K562 (cell line): ENCODE data around the gene LASP1. TPM values are rescaled to one million over a fixed set of nuclear protein-coding genes. Genes with fewer than 3 reads are reported as not detected.

ENCODE experiments used
- CHAMP1 ChIP-seq: fragments of 450-650 bp; IDR thresholded peaks from 2 replicates; pipeline ENCODE4 v1.6.1; 2016; ENCODE audit warnings: mild to moderate bottlenecking
- FOXA3 ChIP-seq, 2 experiments: fragments of 450-650 bp in 1 of 2; sonication (generic) in 1 of 2; formaldehyde crosslinking; IDR thresholded peaks in 1 of 2; conservative IDR thresholded peaks in 1 of 2; 2 replicates each; pipeline versions ENCODE4 v1.4.0 to v1.8.0; 2020 to 2022; ENCODE audit warnings: mild to moderate bottlenecking in 2 of 2, missing genetic modification reagents in 1 of 2
- IFI16 ChIP-seq: fragments of 250-450 bp; sonication (Bioruptor Pico); IDR thresholded peaks from 2 replicates; pipeline ENCODE4 v2.1.2; 2022; ENCODE audit warnings: mild to moderate bottlenecking, inconsistent platforms
- JUND ChIP-seq, 2 experiments: IDR thresholded peaks; 2 replicates in 1 of 2; 3 replicates in 1 of 2; pipeline ENCODE4 v1.6.1; 2011; ENCODE audit warnings: borderline replicate concordance in 2 of 2, low read depth in 2 of 2, low read length in 2 of 2, improper control_type of control experiment in 1 of 2, missing biosample characterization in 1 of 2, missing genetic modification characterization in 1 of 2, missing genetic modification reagents in 1 of 2
- MAFG ChIP-seq: fragments of 450-650 bp; conservative IDR thresholded peaks from 2 replicates; pipeline ENCODE4 v1.6.1; 2016; ENCODE audit warnings: missing genetic modification characterization, missing compliant biosample characterization
- MBD1 ChIP-seq: fragments of 250-450 bp; sonication (Bioruptor Pico); IDR thresholded peaks from 2 replicates; pipeline ENCODE4 v1.8.0; 2022; ENCODE audit warnings: inconsistent platforms
- MTA2 ChIP-seq: fragments of 450-650 bp; IDR thresholded peaks from 2 replicates; pipeline ENCODE4 v1.6.1; 2016; ENCODE audit warnings: low read depth
- POLR2H ChIP-seq: IDR thresholded peaks from 2 replicates; pipeline ENCODE4 v1.6.1; 2016; ENCODE audit warnings: missing genetic modification characterization, low read depth, mild to moderate bottlenecking, control low read depth, missing compliant biosample characterization, moderate library complexity
- THRB ChIP-seq: fragments of 450-650 bp; formaldehyde crosslinking; conservative IDR thresholded peaks from 2 replicates; pipeline ENCODE4 v1.4.0; 2022; ENCODE audit warnings: mild to moderate bottlenecking, missing genetic modification characterization
- ZFPM2 ChIP-seq: fragments of 250-450 bp; sonication (Bioruptor Pico); IDR thresholded peaks from 2 replicates; pipeline ENCODE4 v1.5.1; 2022; ENCODE audit warnings: mild to moderate bottlenecking
- ZNF23 ChIP-seq: fragments of 250-450 bp; sonication (Bioruptor Pico); IDR thresholded peaks from 2 replicates; pipeline ENCODE4 v1.4.0; 2020; ENCODE audit warnings: mild to moderate bottlenecking
- ZNF583 ChIP-seq: fragments of 250-450 bp; sonication (Bioruptor Pico); IDR thresholded peaks from 2 replicates; pipeline ENCODE4 v1.4.0; 2020
- ZNF740 ChIP-seq, 3 experiments: fragments of 200-800 bp in 1 of 3; sonication (Bioruptor generic) in 1 of 3; sonication (generic) in 1 of 3; formaldehyde crosslinking in 1 of 3; IDR thresholded peaks; 2 replicates each; pipeline versions ENCODE4 v1.6.1 to v1.8.0; 2016 to 2022; ENCODE audit warnings: mild to moderate bottlenecking in 2 of 3, missing compliant biosample characterization in 2 of 3, missing genetic modification characterization in 2 of 3, missing genetic modification reagents in 1 of 3
- polyA plus RNA-seq, 8 experiments: library from polyadenylated mRNA; depleted of rRNA in 4 of 8; stranded (reverse) in 5 of 8; unstranded in 3 of 8; fragments of >200 nt; fragmentation: Nextera tagmentation in 2 of 8; fragmentation: Illumina TruSeq in 1 of 8; extraction: Ambion mirVana in 2 of 8; extraction: Trizol in 1 of 8; gene quantifications; 2 replicates each; pipeline versions ENCODE4 v1.2.1 to v1.2.3, GENCODE V29; 2011 to 2014; ENCODE audit warnings: inconsistent platforms in 1 of 8, missing spikeins in 1 of 8
- total RNA-seq, 7 experiments: library from RNA; depleted of rRNA in 6 of 7; stranded (reverse); fragments of >200 nt in 6 of 7; fragmentation: Illumina TruSeq in 2 of 7; extraction: Trizol in 2 of 7; gene quantifications; 2 replicates each; pipeline versions ENCODE4 v1.2.1 to v1.2.3, GENCODE V29; 2011 to 2021; ENCODE audit warnings: low replicate concordance in 1 of 7
- TF ChIP-seq, protein P1 (sequence below), 2 experiments: fragments of 450-650 bp; IDR thresholded peaks; 2 replicates each; pipeline ENCODE4 v1.6.1; 2016

The LASP1 gene
- total and polyA plus RNA-seq, 9 of the 15 experiments (the other 6 are each of a cell fraction or from before 2014, with no cell fraction given), result 23.0 to 125 (median 55.3) TPM

GRCh38 chr17:38867179-38867967 lies 2.5 kb upstream of the LASP1 start (continued):
- TF ChIP-seq JUND (IDR thresholded peaks at IDR 0.05; ENCODE audit: borderline replicate concordance, low read depth, low read length), result peak; percentile 47; the same call in 1 of the 2 replicates
- no peak for TF ChIP-seq JUND (tag; IDR thresholded peaks at IDR 0.05; ENCODE audit: borderline replicate concordance, low read depth, low read length)
- TF ChIP-seq POLR2H (tag), result peak; percentile 100
- TF ChIP-seq ZNF740 (CRISPR knock-in tag; IDR thresholded peaks at IDR 0.05), result no peak
- TF ChIP-seq ZNF740 (tag; IDR thresholded peaks at IDR 0.05), result peak in 1 of 2 experiments; percentile 89; a peak in 2 of 4 replicates
- TF ChIP-seq ZFPM2, result no peak
- TF ChIP-seq ZNF583 (CRISPR knock-in tag), result no peak
- peak; percentile 98 for TF ChIP-seq MAFG (tag)
- peak; percentile 86; the same call in 1 of the 2 replicates for TF ChIP-seq CHAMP1
- TF ChIP-seq, protein P1, sequence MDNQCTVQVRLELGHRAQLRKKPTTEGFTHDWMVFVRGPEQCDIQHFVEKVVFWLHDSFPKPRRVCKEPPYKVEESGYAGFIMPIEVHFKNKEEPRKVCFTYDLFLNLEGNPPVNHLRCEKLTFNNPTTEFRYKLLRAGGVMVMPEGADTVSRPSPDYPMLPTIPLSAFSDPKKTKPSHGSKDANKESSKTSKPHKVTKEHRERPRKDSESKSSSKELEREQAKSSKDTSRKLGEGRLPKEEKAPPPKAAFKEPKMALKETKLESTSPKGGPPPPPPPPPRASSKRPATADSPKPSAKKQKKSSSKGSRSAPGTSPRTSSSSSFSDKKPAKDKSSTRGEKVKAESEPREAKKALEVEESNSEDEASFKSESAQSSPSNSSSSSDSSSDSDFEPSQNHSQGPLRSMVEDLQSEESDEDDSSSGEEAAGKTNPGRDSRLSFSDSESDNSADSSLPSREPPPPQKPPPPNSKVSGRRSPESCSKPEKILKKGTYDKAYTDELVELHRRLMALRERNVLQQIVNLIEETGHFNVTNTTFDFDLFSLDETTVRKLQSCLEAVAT (IDR thresholded peaks at IDR 0.05), result 0 out of 4 replicates have a peak, but pooled peaks of 1 of the 2 experiments have one; percentile 13
- TF ChIP-seq MTA2, result no peak
- TF ChIP-seq ZNF23 (CRISPR knock-in tag), result 0 out of 2 replicates have a peak, but pooled peaks have one; percentile 59
- TF ChIP-seq IFI16, result no peak
- no peak for TF ChIP-seq THRB
- no peak for TF ChIP-seq FOXA3 (CRISPR knock-in tag; conservative IDR thresholded peaks at IDR 0.05 in 1 of 2, IDR thresholded peaks at IDR 0.05 in 1 of 2)
- no peak for TF ChIP-seq MBD1 (CRISPR knock-in tag)
